K562 (cell line): ENCODE data around the gene ALG12. TPM values are rescaled to one million over a fixed set of nuclear protein-coding genes. Genes with fewer than 3 reads are reported as not detected.

Source experiments
- ATAC-seq: fragments of 200-7000 bp; cut with Tn5 transposase; 3 replicates; pipeline ENCODE4 v1.9.1; 2020; ENCODE audit warnings: moderate library complexity
- BruUV-seq: library from RNA; stranded (reverse); fragments of 400-500 nt; replicated peaks from 2 replicates; lab custom pipeline; 2021; lab: Mats Ljungman, UMichigan
- CTCF ChIA-PET: fragments of 300-600 bp; formaldehyde crosslinking; extraction: SDS; loops from one replicate; lab custom pipeline; 2021; ENCODE audit warnings: low intra/inter-chr PET ratio; lab: Yijun Ruan, JAX
- POLR2A ChIA-PET: fragments of 300-600, 350-650 bp; sonication (Branson Sonifier 250); formaldehyde crosslinking; extraction: SDS; loops from one replicate; lab custom pipeline; 2021; ENCODE audit warnings: antibody characterized with exemption, inconsistent platforms; lab: Yijun Ruan, JAX
- DNase-seq, 4 experiments: peaks; one replicate each; pipeline versions ENCODE4 v3.0.0 to v3.0.0-alpha.2; 2011 to 2018; ENCODE audit warnings: low spot score in 3 of 4, mixed read lengths in 3 of 4; ENCODE audit errors: extremely low read depth in 1 of 4
- FAIRE-seq: peaks from 2 replicates; lab custom pipeline; 2011; peaks lifted over from hg19 to GRCh38; lab: Jason Lieb, UNC
- H2AFZ ChIP-seq: 2 replicates; pipeline ENCODE4 v1.6.0; 2011; ENCODE audit warnings: low read depth, low read length, control low read depth, inconsistent platforms
- H3K27ac ChIP-seq: fragments of 200-600 bp; 3 replicates; pipeline ENCODE4 v1.8.0; 2011; ENCODE audit warnings: low read depth, mild to moderate bottlenecking, control low read depth, inconsistent platforms, low read length, moderate library complexity, mixed read lengths; ENCODE audit errors: extremely low read depth
- H3K27me3 ChIP-seq, 2 experiments: fragments of 300-600 bp in 1 of 2; 2 replicates in 1 of 2; 3 replicates in 1 of 2; pipeline versions ENCODE4 v1.6.0 to v1.8.0; 2011; ENCODE audit warnings: inconsistent platforms in 2 of 2, low read length in 2 of 2, mild to moderate bottlenecking in 1 of 2, mixed read lengths in 1 of 2, moderate library complexity in 1 of 2; ENCODE audit not compliant: control insufficient read depth in 2 of 2, insufficient read depth in 2 of 2
- H3K36me3 ChIP-seq: fragments of 300-600 bp; 3 replicates; pipeline ENCODE4 v1.8.0; 2011; ENCODE audit warnings: mild to moderate bottlenecking, low read length, inconsistent platforms; ENCODE audit not compliant: control insufficient read depth, insufficient read depth
- H3K4me1 ChIP-seq, 2 experiments: fragments of 200-600 bp in 1 of 2; replicated peaks in 1 of 2; 2 replicates in 1 of 2; 3 replicates in 1 of 2; pipeline versions ENCODE4 v1.5.1 to v1.8.0; 2011; ENCODE audit warnings: inconsistent platforms in 2 of 2, low read length in 2 of 2, mild to moderate bottlenecking in 1 of 2, mixed read lengths in 1 of 2, moderate library complexity in 1 of 2; ENCODE audit not compliant: control insufficient read depth in 2 of 2, insufficient read depth in 2 of 2
- H3K4me2 ChIP-seq: 2 replicates; pipeline ENCODE4 v1.6.1; 2011; ENCODE audit warnings: low read length, control low read depth, inconsistent platforms, mixed read lengths; ENCODE audit not compliant: insufficient read depth
- H3K4me3 ChIP-seq: fragments of 200-600 bp; sonication (generic), shearing (Covaris generic); 2 replicates; pipeline ENCODE4 v1.5.1; 2016; ENCODE audit warnings: control low read depth, inconsistent platforms
- H3K79me2 ChIP-seq: fragments of 200-600 bp; 3 replicates; pipeline ENCODE4 v1.8.0; 2011; ENCODE audit warnings: low read length, inconsistent platforms; ENCODE audit not compliant: control insufficient read depth, insufficient read depth
- H3K9ac ChIP-seq, 2 experiments: 2 replicates each; pipeline versions ENCODE4 v1.6.0 to v1.6.1; 2011; ENCODE audit warnings: low read depth in 2 of 2, low read length in 2 of 2, control low read depth in 1 of 2, inconsistent platforms in 1 of 2, mild to moderate bottlenecking in 1 of 2, mixed read lengths in 1 of 2; ENCODE audit not compliant: insufficient read depth in 1 of 2
- H3K9me1 ChIP-seq: one replicate; pipeline ENCODE4 v1.6.0; 2011; ENCODE audit warnings: inconsistent platforms, mild to moderate bottlenecking, low read length, moderate library complexity; ENCODE audit not compliant: control insufficient read depth, insufficient read depth
- H3K9me3 ChIP-seq: replicated peaks from 2 replicates; pipeline ENCODE4 v1.5.1; 2011; ENCODE audit warnings: low read depth, low read length, inconsistent platforms; ENCODE audit not compliant: control insufficient read depth, insufficient read depth
- H4K20me1 ChIP-seq: replicated peaks from 2 replicates; pipeline ENCODE4 v1.6.1; 2011; ENCODE audit warnings: low read length, inconsistent platforms, mixed read lengths; ENCODE audit not compliant: control insufficient read depth, insufficient read depth
- ARID2 ChIP-seq: fragments of 450-650 bp; IDR thresholded peaks from 2 replicates; pipeline ENCODE4 v1.6.1; 2017; ENCODE audit warnings: antibody characterized with exemption, mild to moderate bottlenecking
- CC2D1A ChIP-seq: fragments of 450-650 bp; IDR thresholded peaks from 2 replicates; pipeline ENCODE4 v1.6.1; 2017; ENCODE audit warnings: mild to moderate bottlenecking
- CREM ChIP-seq: IDR thresholded peaks from 2 replicates; pipeline ENCODE4 v1.6.1; 2014; ENCODE audit warnings: antibody characterized with exemption, low read depth
- CTBP1 ChIP-seq: fragments of 450-650 bp; IDR thresholded peaks from 2 replicates; pipeline ENCODE4 v1.6.1; 2016; ENCODE audit warnings: borderline replicate concordance
- CTCF ChIP-seq, 3 experiments: IDR thresholded peaks in 2 of 3; conservative IDR thresholded peaks in 1 of 3; 2 replicates each; pipeline ENCODE4 v1.5.1; 2011 to 2012; ENCODE audit warnings: low read length in 3 of 3, mild to moderate bottlenecking in 3 of 3, control low read depth in 2 of 3, improper control_type of control experiment in 1 of 3, inconsistent platforms in 1 of 3, low read depth in 1 of 3, mixed read lengths in 1 of 3, moderate library complexity in 1 of 3; ENCODE audit not compliant: insufficient read depth in 2 of 3
- DACH1 ChIP-seq: fragments of 450-650 bp; IDR thresholded peaks from 2 replicates; pipeline ENCODE4 v1.6.1; 2018; ENCODE audit not compliant: partially characterized antibody
- DLX4 ChIP-seq: fragments of 250-450 bp; sonication (Bioruptor Pico); IDR thresholded peaks from 2 replicates; pipeline ENCODE4 v1.6.1; 2021; ENCODE audit warnings: mild to moderate bottlenecking
- FOXA3 ChIP-seq, 2 experiments: fragments of 450-650 bp in 1 of 2; sonication (generic) in 1 of 2; formaldehyde crosslinking; IDR thresholded peaks in 1 of 2; conservative IDR thresholded peaks in 1 of 2; 2 replicates each; pipeline versions ENCODE4 v1.4.0 to v1.8.0; 2020 to 2022; ENCODE audit warnings: mild to moderate bottlenecking in 2 of 2, missing genetic modification reagents in 1 of 2
- NELFE ChIP-seq: IDR thresholded peaks from 2 replicates; pipeline ENCODE4 v1.6.1; 2011; ENCODE audit warnings: mild to moderate bottlenecking; ENCODE audit not compliant: insufficient read depth, insufficient read length
- RAD21 ChIP-seq, 2 experiments: fragments of 250-450 bp in 1 of 2; fragments of 450-650 bp in 1 of 2; sonication (Bioruptor Pico) in 1 of 2; formaldehyde crosslinking in 1 of 2; IDR thresholded peaks in 1 of 2; conservative IDR thresholded peaks in 1 of 2; 2 replicates each; pipeline versions ENCODE4 v1.4.0 to v1.8.0; 2020 to 2022; ENCODE audit warnings: mild to moderate bottlenecking in 2 of 2, moderate library complexity in 1 of 2
- RB1 ChIP-seq: fragments of 450-650 bp; IDR thresholded peaks from 2 replicates; pipeline ENCODE4 v1.6.1; 2017; ENCODE audit warnings: low read depth, mild to moderate bottlenecking
- SMARCA4 ChIP-seq: fragments of 450-650 bp; IDR thresholded peaks from 2 replicates; pipeline ENCODE4 v1.6.1; 2016
- STAG1 ChIP-seq: sonication (generic); formaldehyde crosslinking; IDR thresholded peaks from 2 replicates; pipeline ENCODE4 v1.5.0; 2020; ENCODE audit warnings: missing genetic modification reagents, borderline replicate concordance
- TFAP4 ChIP-seq: sonication (generic); formaldehyde crosslinking; IDR thresholded peaks from 2 replicates; pipeline ENCODE4 v1.8.0; 2022; ENCODE audit warnings: missing genetic modification reagents, mild to moderate bottlenecking, moderate library complexity, borderline replicate concordance
- WGBS: fragments of 100-300 bp; shearing (Covaris generic); methylation state at CpG from one replicate; pipeline ENCODE4 v1.1.6; 2016; ENCODE audit warnings: low coverage, mixed read lengths; ENCODE audit not compliant: insufficient coverage; ENCODE audit errors: missing lambda C conversion rate; 5-methylcytosine and 5-hydroxymethylcytosine counted together
- in situ Hi-C: fragments of 300-500 bp; cut with MboI; formaldehyde crosslinking; loops from 4 replicates; pipeline ENCODE4 v1.15.0; 2018; ENCODE audit warnings: inconsistent platforms, mixed read lengths
- intact Hi-C: fragments of 100-400 bp; cut with micrococcal nuclease; formaldehyde crosslinking; loops from 2 replicates; pipeline ENCODE4 v1.14.2; 2022
- polyA plus RNA-seq, 8 experiments: library from polyadenylated mRNA; depleted of rRNA in 4 of 8; stranded (reverse) in 5 of 8; unstranded in 3 of 8; fragments of >200 nt; fragmentation: Nextera tagmentation in 2 of 8; fragmentation: Illumina TruSeq in 1 of 8; extraction: Ambion mirVana in 2 of 8; extraction: Trizol in 1 of 8; gene quantifications; 2 replicates each; pipeline versions ENCODE4 v1.2.1 to v1.2.3, GENCODE V29; 2011 to 2014; ENCODE audit warnings: inconsistent platforms in 1 of 8, missing spikeins in 1 of 8
- total RNA-seq, 7 experiments: library from RNA; depleted of rRNA in 6 of 7; stranded (reverse); fragments of >200 nt in 6 of 7; fragmentation: Illumina TruSeq in 2 of 7; extraction: Trizol in 2 of 7; gene quantifications; 2 replicates each; pipeline versions ENCODE4 v1.2.1 to v1.2.3, GENCODE V29; 2011 to 2021; ENCODE audit warnings: low replicate concordance in 1 of 7
- TF ChIP-seq, protein P1 (sequence below): fragments of 450-650 bp; formaldehyde crosslinking; IDR thresholded peaks from 2 replicates; pipeline ENCODE4 v1.4.0; 2020; ENCODE audit warnings: mild to moderate bottlenecking, moderate library complexity

ALG12 gene
- total and polyA plus RNA-seq, 9 of the 15 experiments (the other 6 are each of a cell fraction or from before 2014, with no cell fraction given), result 0.20 to 8.5 (median 3.4) TPM

DNA sequence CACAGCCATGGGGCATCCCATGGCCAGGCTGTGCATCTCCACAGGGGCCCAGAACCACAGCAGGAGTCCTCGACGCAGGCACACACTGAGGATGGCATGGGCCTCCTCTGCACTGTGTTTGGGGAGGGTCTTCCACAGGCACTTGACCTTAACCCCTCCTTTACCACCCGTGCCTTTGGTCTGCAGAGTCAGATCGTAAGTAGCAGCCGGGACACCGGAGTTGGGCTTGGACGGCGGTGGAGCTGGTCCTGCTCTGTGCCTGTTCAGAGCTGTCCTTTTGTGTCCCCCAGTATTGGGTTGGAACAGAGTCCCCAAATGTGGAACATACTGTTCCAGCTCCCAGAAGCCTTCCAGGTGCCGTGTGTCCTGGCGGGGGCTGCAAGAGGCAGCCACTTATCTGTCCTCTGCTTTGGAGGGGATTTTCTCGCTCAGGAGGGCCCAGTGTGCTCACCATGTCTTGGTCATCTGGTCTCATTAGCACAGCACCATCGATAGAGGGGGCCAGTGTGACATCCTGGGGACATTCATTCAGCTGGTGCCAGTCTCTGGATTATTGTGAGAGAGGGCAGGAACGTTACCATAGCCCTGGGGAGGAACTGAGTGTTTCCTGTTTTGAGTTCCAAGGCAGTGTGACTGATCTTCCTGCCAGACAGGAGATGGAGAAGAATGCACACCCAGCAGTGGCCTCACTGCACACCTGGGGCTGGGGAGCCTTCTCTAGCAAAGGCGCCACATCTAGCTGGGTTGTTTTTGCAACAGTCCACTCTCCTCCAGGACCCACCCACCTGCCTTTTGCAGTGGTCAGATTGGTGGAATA lies 12.6 kb upstream of the ALG12 start:
- intact Hi-C loops (loop anchor here (5.0 kb wide), 1 partner anchor 41 kb away; no protein-coding TSS in a partner anchor), in situ Hi-C loops (loop anchor here (5.0 kb wide), 2 partner anchors 61 to 101 kb away; no protein-coding TSS in a partner anchor)
- Histone ChIP-seq H3K4me1 (peaks cover 15 to 51% of the 10 kb centered on the region in 2 experiments; a peak in 4 of 5 replicates), H3K9ac (peak overlapping the region in 1 of 2 experiments; percentile 41; a peak in 1 of 4 replicates), H3K9me1 (no peaks in the 10 kb centered on the region), H2AFZ (peak overlapping the region; percentile 51; the same call in 1 of the 2 replicates), H3K79me2 (no peaks in the 10 kb centered on the region), H3K4me2 (no peak overlapping the region; the same call in 1 of the 2 replicates), H3K4me3 (no peak overlapping the region), H4K20me1 (no peaks in the 10 kb centered on the region), H3K9me3 (no peaks in the 10 kb centered on the region), H3K36me3 (no peaks in the 10 kb centered on the region), H3K27ac (no peak overlapping the region), H3K27me3 (no peaks in the 10 kb centered on the region)
- ChIA-PET POLR2A (interaction anchor here (0.6 to 1.3 kb wide), 5 partner anchors 17 to 285 kb away, joined by 3 to 5 read pairs (median 3); no protein-coding TSS in a partner anchor), CTCF (interaction anchor here (0.8 to 3.4 kb wide), 4 partner anchors 80 to 163 kb away, joined by 3 to 37 read pairs (median 8); partner anchors contain the start of gene IL17REL)
- BruUV-seq, result no TSS peak
- WGBS, result 2% methylated on average over 8 of the region's 14 CpGs
- peak; percentile 74 for FAIRE-seq
- peak in 2 of 4 experiments; percentile 37 to 67 for DNase-seq
- peak; percentile 61 for ATAC-seq
- TF ChIP-seq CTBP1 (peak; percentile 57; the same call in 1 of the 2 replicates), STAG1 (CRISPR knock-in tag) (peak; percentile 35; the same call in 1 of the 2 replicates), DACH1 (peak; percentile 41), FOXA3 (CRISPR knock-in tag; conservative IDR thresholded peaks at IDR 0.05 in 1 of 2, IDR thresholded peaks at IDR 0.05 in 1 of 2) (no peak), CC2D1A (peak; percentile 52), CTCF (IDR thresholded peaks at IDR 0.05 in 2 of 3, conservative IDR thresholded peaks at IDR 0.05 in 1 of 3; ENCODE audit: insufficient read depth in 2 of 3, low read depth in 1 of 3, low read length in 3 of 3) (peak; percentile 64 to 79 (median 74)), TFAP4 (peak; percentile 54), NELFE (no peak), SMARCA4 (no peak), DLX4 (CRISPR knock-in tag) (no peak), RB1 (0 out of 2 replicates have a peak, but pooled peaks have one; percentile 23), CREM (0 out of 2 replicates have a peak, but pooled peaks have one; percentile 24), RAD21 (CRISPR knock-in tag; conservative IDR thresholded peaks at IDR 0.05 in 1 of 2, IDR thresholded peaks at IDR 0.05 in 1 of 2) (peak; percentile 54 to 80), ARID2 (0 out of 2 replicates have a peak, but pooled peaks have one; percentile 14)
- TF ChIP-seq, protein P1, sequence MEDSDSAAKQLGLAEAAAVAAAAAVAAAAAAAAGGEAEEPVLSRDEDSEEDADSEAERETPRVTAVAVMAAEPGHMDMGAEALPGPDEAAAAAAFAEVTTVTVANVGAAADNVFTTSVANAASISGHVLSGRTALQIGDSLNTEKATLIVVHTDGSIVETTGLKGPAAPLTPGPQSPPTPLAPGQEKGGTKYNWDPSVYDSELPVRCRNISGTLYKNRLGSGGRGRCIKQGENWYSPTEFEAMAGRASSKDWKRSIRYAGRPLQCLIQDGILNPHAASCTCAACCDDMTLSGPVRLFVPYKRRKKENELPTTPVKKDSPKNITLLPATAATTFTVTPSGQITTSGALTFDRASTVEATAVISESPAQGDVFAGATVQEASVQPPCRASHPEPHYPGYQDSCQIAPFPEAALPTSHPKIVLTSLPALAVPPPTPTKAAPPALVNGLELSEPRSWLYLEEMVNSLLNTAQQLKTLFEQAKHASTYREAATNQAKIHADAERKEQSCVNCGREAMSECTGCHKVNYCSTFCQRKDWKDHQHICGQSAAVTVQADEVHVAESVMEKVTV (CRISPR knock-in tag), result 0 out of 2 replicates have a peak, but pooled peaks have one; percentile 32
